ENCODE results near the gene SASS6.

The SASS6 gene

GRCh38 chr1:100109554-100110066 is 23.1 kb downstream of the SASS6 start:
- no peaks in the 10 kb centered on the region for H3K79me2 ChIP-seq (ENCODE audit: insufficient read depth, low read length)
- no peaks in the 10 kb centered on the region for H3F3A ChIP-seq (ENCODE audit: low read depth)
- no peaks in the 10 kb centered on the region for H4K20me1 ChIP-seq (ENCODE audit: insufficient read depth, low read length, poor library complexity, severe bottlenecking)
- peaks cover 54% of the 10 kb centered on the region for H3K36me3 ChIP-seq (ENCODE audit: insufficient read depth, low read length)
- H3K4me3 ChIP-seq (ENCODE audit: low read length, poor library complexity, severe bottlenecking): no peak overlapping the region
- no peak for TF ChIP-seq CTCF (conservative IDR thresholded peaks at IDR 0.05; ENCODE audit: low read length)
- no peak for TF ChIP-seq EZH2phosphoT487 (IDR thresholded peaks at IDR 0.05; ENCODE audit: borderline replicate concordance)
- no peak overlapping the region for H2AFZ ChIP-seq (ENCODE audit: low read length)
- H3K9me3 ChIP-seq (ENCODE audit: insufficient read depth, low read depth, low read length): no peaks in the 10 kb centered on the region
- no peaks in the 10 kb centered on the region for H3K4me1 ChIP-seq (ENCODE audit: insufficient read depth, low read length, poor library complexity, severe bottlenecking)
- H3K4me2 ChIP-seq (ENCODE audit: low read depth, low read length, poor library complexity, severe bottlenecking): no peak overlapping the region
- H3K9me2 ChIP-seq (replicated peaks; ENCODE audit: low read depth, low read length): no peaks in the 10 kb centered on the region
- no peaks in the 10 kb centered on the region for H3K27me3 ChIP-seq (ENCODE audit: insufficient read depth, low read length, poor library complexity, severe bottlenecking)
- H3K9ac ChIP-seq (ENCODE audit: low read depth, low read length, poor library complexity, severe bottlenecking): no peak overlapping the region

- Histone ChIP-seq H2AFZ (ENCODE audit: low read length) (no peak overlapping the region), H3K9me3 (ENCODE audit: insufficient read depth, low read depth, low read length) (no peaks in the 10 kb centered on the region), H3K27me3 (ENCODE audit: insufficient read depth, low read length, poor library complexity, severe bottlenecking) (no peaks in the 10 kb centered on the region), H3K4me3 (ENCODE audit: low read length, poor library complexity, severe bottlenecking) (no peak overlapping the region), H3K4me1 (ENCODE audit: insufficient read depth, low read length, poor library complexity, severe bottlenecking) (no peaks in the 10 kb centered on the region), H3K9me2 (replicated peaks; ENCODE audit: low read depth, low read length) (no peaks in the 10 kb centered on the region), H4K20me1 (ENCODE audit: insufficient read depth, low read length, poor library complexity, severe bottlenecking) (no peaks in the 10 kb centered on the region), H3F3A (ENCODE audit: low read depth) (no peaks in the 10 kb centered on the region), H3K79me2 (ENCODE audit: insufficient read depth, low read length) (no peaks in the 10 kb centered on the region), H3K4me2 (ENCODE audit: low read depth, low read length, poor library complexity, severe bottlenecking) (no peak overlapping the region), H3K9ac (ENCODE audit: low read depth, low read length, poor library complexity, severe bottlenecking) (no peak overlapping the region), H3K36me3 (ENCODE audit: insufficient read depth, low read length) (peaks cover 69% of the 10 kb centered on the region)
- TF ChIP-seq EZH2phosphoT487 (IDR thresholded peaks at IDR 0.05; ENCODE audit: borderline replicate concordance) (no peak), CTCF (conservative IDR thresholded peaks at IDR 0.05; ENCODE audit: low read length) (no peak)
Measured at GRCh38 chr1:100107696-100108095, 25.0 kb downstream of the SASS6 start.

- no peak for TF ChIP-seq CTCF (conservative IDR thresholded peaks at IDR 0.05; ENCODE audit: low read length)
- no peak for TF ChIP-seq EZH2phosphoT487 (IDR thresholded peaks at IDR 0.05; ENCODE audit: borderline replicate concordance)
- Histone ChIP-seq H3K9me3 (ENCODE audit: insufficient read depth, low read depth, low read length) (no peaks in the 10 kb centered on the region), H3K4me1 (ENCODE audit: insufficient read depth, low read length, poor library complexity, severe bottlenecking) (no peaks in the 10 kb centered on the region), H2AFZ (ENCODE audit: low read length) (no peak overlapping the region), H3F3A (ENCODE audit: low read depth) (no peaks in the 10 kb centered on the region), H3K27me3 (ENCODE audit: insufficient read depth, low read length, poor library complexity, severe bottlenecking) (no peaks in the 10 kb centered on the region), H3K79me2 (ENCODE audit: insufficient read depth, low read length) (no peaks in the 10 kb centered on the region), H4K20me1 (ENCODE audit: insufficient read depth, low read length, poor library complexity, severe bottlenecking) (no peaks in the 10 kb centered on the region), H3K4me3 (ENCODE audit: low read length, poor library complexity, severe bottlenecking) (no peak overlapping the region), H3K36me3 (ENCODE audit: insufficient read depth, low read length) (peaks cover 91% of the 10 kb centered on the region), H3K4me2 (ENCODE audit: low read depth, low read length, poor library complexity, severe bottlenecking) (no peak overlapping the region), H3K9ac (ENCODE audit: low read depth, low read length, poor library complexity, severe bottlenecking) (no peak overlapping the region), H3K9me2 (replicated peaks; ENCODE audit: low read depth, low read length) (no peaks in the 10 kb centered on the region)
Measured at GRCh38 chr1:100101564-100101963, 31.2 kb downstream of the SASS6 start.
